HepG2 (cell line): ENCODE results near the gene SASH1. TPM values are rescaled to one million over a fixed set of nuclear protein-coding genes. Genes with fewer than 3 reads are reported as not detected.

Experiments
- CCAR2 ChIP-seq: fragments of 200-400 bp; formaldehyde crosslinking; optimal IDR thresholded peaks from 2 replicates; pipeline ENCODE3; 2018; ENCODE audit warnings: low read depth, mild to moderate bottlenecking, low read length, moderate library complexity
- ERF ChIP-seq: IDR thresholded peaks from 2 replicates; pipeline ENCODE4 v1.6.1; 2018; ENCODE audit warnings: missing biosample characterization, missing genetic modification reagents
- GTF3A ChIP-seq: sonication (generic); formaldehyde crosslinking; conservative IDR thresholded peaks from 2 replicates; pipeline ENCODE4 v1.4.0; 2020; ENCODE audit warnings: mild to moderate bottlenecking, missing genetic modification reagents
- MYNN ChIP-seq: sonication (generic); formaldehyde crosslinking; IDR thresholded peaks from 2 replicates; pipeline ENCODE4 v1.4.0; 2020; ENCODE audit warnings: mild to moderate bottlenecking, low read depth, missing genetic modification reagents
- POGZ ChIP-seq: sonication (generic); formaldehyde crosslinking; IDR thresholded peaks from 2 replicates; pipeline ENCODE4 v1.4.0; 2020; ENCODE audit warnings: mild to moderate bottlenecking, missing genetic modification reagents
- SOX13 ChIP-seq, 3 experiments: fragments of 450-650 bp in 1 of 3; sonication (generic) in 1 of 3; formaldehyde crosslinking in 1 of 3; IDR thresholded peaks in 2 of 3; conservative IDR thresholded peaks in 1 of 3; 2 replicates each; pipeline versions ENCODE4 v1.5.0 to v1.6.1; 2016 to 2020; ENCODE audit warnings: antibody characterized with exemption in 1 of 3, mild to moderate bottlenecking in 1 of 3, missing compliant biosample characterization in 1 of 3, missing genetic modification reagents in 1 of 3, moderate library complexity in 1 of 3
- SP4 ChIP-seq: sonication (generic); formaldehyde crosslinking; IDR thresholded peaks from 2 replicates; pipeline ENCODE4 v1.8.1; 2023; ENCODE audit warnings: mild to moderate bottlenecking, missing genetic modification reagents
- ZFP37 ChIP-seq: sonication (generic); formaldehyde crosslinking; IDR thresholded peaks from 2 replicates; pipeline ENCODE4 v1.4.0; 2020; ENCODE audit warnings: missing genetic modification reagents, borderline replicate concordance
- ZNF138 ChIP-seq: sonication (generic); formaldehyde crosslinking; IDR thresholded peaks from 2 replicates; pipeline ENCODE4 v1.5.0; 2020; ENCODE audit warnings: mild to moderate bottlenecking, low read depth, missing genetic modification reagents
- ZNF337 ChIP-seq: sonication (generic); formaldehyde crosslinking; IDR thresholded peaks from 2 replicates; pipeline ENCODE4 v1.5.1; 2020; ENCODE audit warnings: missing genetic modification reagents, low read depth, mild to moderate bottlenecking, borderline replicate concordance
- ZNF550 ChIP-seq: sonication (generic); formaldehyde crosslinking; IDR thresholded peaks from 2 replicates; pipeline ENCODE4 v1.4.0; 2020; ENCODE audit warnings: mild to moderate bottlenecking, missing genetic modification reagents, borderline replicate concordance
- polyA plus RNA-seq, 8 experiments: library from polyadenylated mRNA; depleted of rRNA in 3 of 8; stranded (reverse) in 7 of 8; unstranded in 1 of 8; fragments of >200 nt; fragmentation: Illumina TruSeq in 4 of 8; extraction: Trizol in 4 of 8; gene quantifications; 2 replicates each; pipeline versions ENCODE4 v1.2.1 to v1.2.3, GENCODE V29; 2011 to 2016; ENCODE audit warnings: low read depth in 4 of 8, missing spikeins in 1 of 8, mixed read lengths in 1 of 8; ENCODE audit not compliant: insufficient read depth in 1 of 8
- total RNA-seq, 5 experiments: library from RNA; depleted of rRNA; stranded (reverse); fragments of >200 nt; fragmentation: Illumina TruSeq; extraction: Trizol; gene quantifications; 2 replicates each; pipeline ENCODE4 v1.2.3, GENCODE V29; 2016; ENCODE audit warnings: low read depth in 1 of 5
- TF ChIP-seq, protein P1 (sequence below): sonication (generic); formaldehyde crosslinking; IDR thresholded peaks from 2 replicates; pipeline ENCODE4 v1.5.0; 2020; ENCODE audit warnings: mild to moderate bottlenecking, missing genetic modification reagents, borderline replicate concordance

The SASH1 gene
- total and polyA plus RNA-seq, 2 of the 13 experiments (the other 11 are each of a cell fraction or from before 2014, with no cell fraction given): 7.5 to 8.2 TPM

DNA sequence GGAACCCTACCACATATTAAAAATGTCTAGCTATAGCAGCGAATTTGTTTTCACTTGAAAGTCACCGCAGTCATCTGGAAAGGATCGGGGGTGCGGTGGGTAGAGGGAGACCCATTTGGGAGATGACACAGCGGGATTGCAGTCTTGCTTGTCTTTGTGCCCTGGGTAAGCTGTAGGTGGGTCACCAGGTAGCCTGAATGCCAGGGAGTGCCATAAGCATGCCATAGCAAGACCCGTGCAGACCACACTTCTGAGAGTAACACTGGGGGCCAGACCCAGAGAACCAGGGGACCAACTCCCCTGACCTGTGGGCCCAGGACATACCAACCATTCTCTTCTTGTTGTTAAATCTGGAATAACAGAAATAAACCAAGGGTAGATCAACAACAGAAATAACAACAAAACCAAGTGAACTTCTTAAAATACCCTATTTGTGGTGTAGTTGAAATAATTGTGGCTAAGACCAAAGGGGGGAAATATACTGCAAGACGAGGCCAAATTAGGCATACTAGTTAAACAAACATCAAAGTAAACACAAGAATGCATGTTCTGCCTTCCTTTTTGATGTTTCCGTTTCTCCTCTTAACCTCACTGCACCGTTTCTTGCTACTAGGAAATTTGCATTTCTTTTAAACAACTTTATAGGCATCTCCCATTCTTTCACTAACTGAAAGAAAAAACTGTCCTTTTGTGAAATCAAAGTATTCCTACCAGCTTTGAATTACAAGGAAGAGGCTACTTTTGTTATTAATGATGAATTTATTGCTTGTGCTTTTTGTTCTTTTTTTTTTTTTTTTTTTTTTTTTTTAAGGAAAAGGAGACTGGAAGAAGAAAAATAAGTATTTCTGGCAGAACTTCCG lies 128.2 kb downstream of the SASH1 start (continued):
- TF ChIP-seq, protein P1, sequence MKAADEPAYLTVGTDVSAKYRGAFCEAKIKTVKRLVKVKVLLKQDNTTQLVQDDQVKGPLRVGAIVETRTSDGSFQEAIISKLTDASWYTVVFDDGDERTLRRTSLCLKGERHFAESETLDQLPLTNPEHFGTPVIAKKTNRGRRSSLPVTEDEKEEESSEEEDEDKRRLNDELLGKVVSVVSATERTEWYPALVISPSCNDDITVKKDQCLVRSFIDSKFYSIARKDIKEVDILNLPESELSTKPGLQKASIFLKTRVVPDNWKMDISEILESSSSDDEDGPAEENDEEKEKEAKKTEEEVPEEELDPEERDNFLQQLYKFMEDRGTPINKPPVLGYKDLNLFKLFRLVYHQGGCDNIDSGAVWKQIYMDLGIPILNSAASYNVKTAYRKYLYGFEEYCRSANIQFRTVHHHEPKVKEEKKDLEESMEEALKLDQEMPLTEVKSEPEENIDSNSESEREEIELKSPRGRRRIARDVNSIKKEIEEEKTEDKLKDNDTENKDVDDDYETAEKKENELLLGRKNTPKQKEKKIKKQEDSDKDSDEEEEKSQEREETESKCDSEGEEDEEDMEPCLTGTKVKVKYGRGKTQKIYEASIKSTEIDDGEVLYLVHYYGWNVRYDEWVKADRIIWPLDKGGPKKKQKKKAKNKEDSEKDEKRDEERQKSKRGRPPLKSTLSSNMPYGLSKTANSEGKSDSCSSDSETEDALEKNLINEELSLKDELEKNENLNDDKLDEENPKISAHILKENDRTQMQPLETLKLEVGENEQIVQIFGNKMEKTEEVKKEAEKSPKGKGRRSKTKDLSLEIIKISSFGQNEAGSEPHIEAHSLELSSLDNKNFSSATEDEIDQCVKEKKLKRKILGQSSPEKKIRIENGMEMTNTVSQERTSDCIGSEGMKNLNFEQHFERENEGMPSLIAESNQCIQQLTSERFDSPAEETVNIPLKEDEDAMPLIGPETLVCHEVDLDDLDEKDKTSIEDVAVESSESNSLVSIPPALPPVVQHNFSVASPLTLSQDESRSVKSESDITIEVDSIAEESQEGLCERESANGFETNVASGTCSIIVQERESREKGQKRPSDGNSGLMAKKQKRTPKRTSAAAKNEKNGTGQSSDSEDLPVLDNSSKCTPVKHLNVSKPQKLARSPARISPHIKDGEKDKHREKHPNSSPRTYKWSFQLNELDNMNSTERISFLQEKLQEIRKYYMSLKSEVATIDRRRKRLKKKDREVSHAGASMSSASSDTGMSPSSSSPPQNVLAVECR (CRISPR knock-in tag): no peak
- TF ChIP-seq ZNF138: no peak
- no peak for TF ChIP-seq CCAR2
- TF ChIP-seq MYNN: no peak
- no peak for TF ChIP-seq GTF3A (CRISPR knock-in tag)
- no peak for TF ChIP-seq SOX13 (IDR thresholded peaks at IDR 0.05)
- TF ChIP-seq SOX13 (CRISPR knock-in tag; conservative IDR thresholded peaks at IDR 0.05 in 1 of 2, IDR thresholded peaks at IDR 0.05 in 1 of 2): no peak
- no peak for TF ChIP-seq ZNF337 (CRISPR knock-in tag)
- no peak for TF ChIP-seq SP4 (CRISPR knock-in tag)
- no peak for TF ChIP-seq ZFP37
- no peak for TF ChIP-seq ZNF550 (CRISPR knock-in tag)
- TF ChIP-seq ERF (CRISPR knock-in tag): no peak
- no peak for TF ChIP-seq POGZ (CRISPR knock-in tag)
